HG02943 (cell line): ENCODE data around the gene AK8.

Experiments used
- ATAC-seq: cut with Tn5 transposase; IDR thresholded peaks from one replicate; pipeline ENCODE4 v1.9.1; 2021; ENCODE audit warnings: mild to moderate bottlenecking, low read depth, moderate library complexity; ENCODE audit not compliant: unreplicated experiment

AK8 gene

GRCh38 chr9:132892400-132892799 is 14.3 kb upstream of the AK8 start:
- no peak for ATAC-seq

GRCh38 chr9:132888151-132888550 is 10.1 kb upstream of the AK8 start:
- no peak for ATAC-seq

DNA sequence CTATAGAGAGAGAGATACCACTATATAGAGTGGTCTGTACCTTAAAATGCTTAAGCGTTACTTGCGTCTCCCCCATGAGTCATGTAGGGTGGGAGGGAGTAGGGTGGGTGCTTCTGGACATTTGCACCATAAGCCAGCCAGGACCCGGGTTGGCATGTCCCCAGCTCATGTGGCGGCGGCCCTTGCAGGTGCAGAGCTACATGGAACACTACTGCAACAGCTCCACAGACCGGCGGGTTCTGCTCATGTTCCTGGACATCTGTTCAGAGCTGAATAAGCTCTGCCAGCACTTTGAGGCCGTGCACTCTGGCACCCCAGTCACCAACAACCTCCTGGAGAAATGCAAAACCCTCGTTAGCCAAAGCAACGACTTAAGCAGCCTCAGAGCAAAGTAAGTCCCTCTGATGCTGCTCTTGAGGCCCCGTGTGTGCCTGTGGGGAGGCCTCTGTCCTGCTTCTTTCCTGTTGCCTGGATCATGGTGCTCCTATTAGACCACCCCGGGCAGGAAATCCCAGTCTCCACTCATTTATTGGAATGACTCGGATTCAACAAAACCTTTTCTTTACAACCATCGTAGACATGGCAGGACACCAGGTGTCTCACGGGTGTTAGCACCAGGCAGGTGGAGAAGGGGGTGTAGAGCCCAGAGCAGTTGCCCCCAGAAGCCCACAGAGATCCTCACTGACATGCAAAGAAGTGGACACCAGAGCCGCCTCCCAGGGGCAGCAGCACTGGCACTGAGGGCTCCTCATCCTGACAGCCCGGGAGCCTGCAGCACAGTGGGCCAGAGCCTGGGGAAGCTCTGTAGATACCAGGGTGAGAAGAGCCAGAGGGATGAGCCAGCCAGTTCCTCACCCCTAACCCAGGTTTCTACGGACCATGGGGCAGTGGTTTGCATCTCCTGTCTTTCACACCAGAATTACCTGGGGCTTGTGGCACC is 9.4 kb upstream of the AK8 start:
- ATAC-seq: no peak

DNA sequence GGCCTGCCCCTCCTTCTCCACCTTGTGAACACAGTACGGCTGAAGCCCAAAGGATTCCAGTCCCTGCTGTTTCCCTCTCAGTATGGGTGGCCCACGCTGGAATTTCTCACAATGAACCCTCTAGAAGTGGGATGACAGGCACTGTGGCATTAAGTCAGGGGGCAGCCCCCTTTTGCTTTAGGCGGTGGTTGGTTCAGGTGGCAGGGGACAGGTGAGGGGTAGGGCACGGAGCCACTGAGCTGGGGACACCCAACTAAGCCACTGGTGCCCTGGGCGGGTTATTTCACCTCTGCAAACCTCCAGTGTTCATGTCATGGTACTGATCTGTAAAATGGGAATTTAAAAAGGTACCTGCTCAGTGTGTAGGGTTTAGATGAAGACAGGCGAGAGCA is 8.2 kb upstream of the AK8 start:
- no peak for ATAC-seq

- no peak for ATAC-seq
Observed at GRCh38 chr9:132885720-132886333, 7.7 kb upstream of the AK8 start.

- no peak for ATAC-seq
Observed at GRCh38 chr9:132883349-132884294, 5.5 kb upstream of the AK8 start.

GRCh38 chr9:132882616-132883015 is 4.5 kb upstream of the AK8 start:
- no peak for ATAC-seq

DNA sequence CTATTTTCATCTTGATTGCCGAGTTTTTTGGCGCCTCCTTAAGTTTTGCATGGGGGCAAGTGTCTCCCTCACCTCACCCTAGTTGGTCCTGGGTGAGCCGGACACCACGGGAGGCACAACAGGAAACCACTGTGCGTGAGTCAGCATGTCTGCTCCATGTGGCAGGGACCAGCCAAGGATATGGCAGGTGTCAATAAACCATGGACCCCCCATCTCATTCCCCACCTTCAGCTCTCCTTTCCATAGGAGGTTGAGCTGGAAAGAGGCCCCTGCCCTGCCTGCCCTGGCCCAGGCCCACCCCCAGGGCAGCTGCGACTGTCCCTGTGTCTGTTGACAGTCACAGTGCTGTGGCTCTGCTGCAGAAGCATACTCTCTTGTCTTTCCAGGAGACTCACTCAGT is 3.7 kb upstream of the AK8 start:
- ATAC-seq: no peak

- no peak for ATAC-seq
Observed at GRCh38 chr9:132880324-132880661, 2.2 kb upstream of the AK8 start.

GRCh38 chr9:132879457-132880323 is 1.6 kb upstream of the AK8 start:
- no peak for ATAC-seq

DNA sequence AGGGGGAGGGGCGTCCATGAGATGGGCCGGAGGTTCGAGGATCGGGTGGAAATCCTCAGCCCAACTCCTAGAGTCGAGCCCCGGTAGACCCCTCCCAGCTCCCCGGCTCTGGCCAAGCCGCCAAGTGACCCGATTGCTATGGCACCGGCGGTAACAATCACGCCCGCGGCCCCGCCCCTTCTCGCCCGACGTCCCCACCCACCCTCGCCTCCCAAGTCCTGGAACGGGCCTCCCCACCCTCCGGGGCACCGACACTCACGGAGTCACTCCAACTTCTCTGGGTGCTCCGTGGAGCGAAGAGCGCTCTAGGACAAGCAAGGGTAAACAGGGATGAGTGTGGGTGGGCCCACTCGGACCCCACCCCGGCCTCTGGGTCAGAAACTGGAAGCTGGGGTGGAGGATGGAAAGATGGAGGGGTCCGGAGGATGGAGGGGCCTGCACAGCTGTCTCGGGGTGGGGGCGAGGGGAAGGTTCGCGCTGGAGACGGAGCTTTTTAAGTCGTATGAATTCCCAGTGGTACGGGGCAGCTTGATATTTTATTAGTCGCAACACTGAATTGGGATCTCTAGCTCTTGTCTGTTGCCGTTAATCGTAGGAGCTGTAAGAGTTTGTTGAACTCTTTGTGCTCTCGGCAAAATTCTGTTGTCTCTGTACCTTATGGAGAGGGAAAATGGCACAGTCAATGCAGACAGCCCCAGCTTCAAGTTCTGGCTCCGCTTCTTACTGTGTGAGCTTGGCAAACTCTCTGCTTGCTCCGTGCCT is 792 bp upstream of the AK8 start, which contains the start of gene SPACA9:
Gene SPACA9, plus strand, starts transcription at position 204 of the 762 bp plus-strand sequence. CDS start 5,050 bp downstream, outside the sequence.
- ATAC-seq: no peak

- no peak for ATAC-seq
Observed at GRCh38 chr9:132877458-132877823, 643 bp downstream of the AK8 start.

DNA sequence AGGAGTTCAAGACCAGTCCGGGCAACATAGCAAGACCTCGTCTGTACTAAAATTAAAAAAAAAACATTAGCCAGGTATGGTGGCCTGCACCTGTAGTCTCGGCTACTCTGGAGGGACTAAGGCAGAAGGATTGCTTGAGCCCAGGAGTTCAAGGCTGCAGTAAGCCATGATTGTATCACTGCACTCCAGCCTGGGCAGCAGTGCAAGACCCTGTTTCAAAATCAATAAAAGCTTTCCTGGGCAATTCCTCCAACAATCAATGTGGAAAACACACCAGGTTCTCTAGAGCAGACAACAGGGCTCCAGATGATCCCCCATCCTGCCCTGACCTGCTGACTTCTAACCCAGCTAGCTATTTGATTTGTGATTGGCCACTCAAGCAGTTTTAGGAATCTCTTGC is 1.2 kb downstream of the AK8 start:
- no peak for ATAC-seq

DNA sequence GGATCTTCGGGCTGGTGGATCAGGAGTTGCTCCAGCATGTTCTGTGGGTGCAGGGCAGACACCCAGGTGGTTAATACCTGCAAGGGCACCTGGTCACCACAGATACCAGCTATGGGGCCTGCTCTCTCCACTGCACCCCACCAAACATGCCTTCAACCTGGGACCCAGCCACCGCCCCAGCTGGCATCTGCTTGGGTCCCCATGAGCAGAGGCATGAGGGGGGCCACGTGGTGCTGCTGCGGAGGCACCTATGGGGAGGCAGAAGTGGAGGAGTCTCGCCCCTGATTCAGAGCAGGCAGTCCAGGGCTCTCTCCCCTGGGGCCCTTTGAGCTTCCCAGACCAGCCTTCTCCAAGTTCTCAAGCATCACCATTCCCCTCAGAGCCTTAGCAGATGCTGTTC is 2.9 kb downstream of the AK8 start:
- no peak for ATAC-seq

- no peak for ATAC-seq
Observed at GRCh38 chr9:132873403-132873802, 4.7 kb downstream of the AK8 start.

GRCh38 chr9:132869266-132869665 is 8.8 kb downstream of the AK8 start:
- no peak for ATAC-seq

DNA sequence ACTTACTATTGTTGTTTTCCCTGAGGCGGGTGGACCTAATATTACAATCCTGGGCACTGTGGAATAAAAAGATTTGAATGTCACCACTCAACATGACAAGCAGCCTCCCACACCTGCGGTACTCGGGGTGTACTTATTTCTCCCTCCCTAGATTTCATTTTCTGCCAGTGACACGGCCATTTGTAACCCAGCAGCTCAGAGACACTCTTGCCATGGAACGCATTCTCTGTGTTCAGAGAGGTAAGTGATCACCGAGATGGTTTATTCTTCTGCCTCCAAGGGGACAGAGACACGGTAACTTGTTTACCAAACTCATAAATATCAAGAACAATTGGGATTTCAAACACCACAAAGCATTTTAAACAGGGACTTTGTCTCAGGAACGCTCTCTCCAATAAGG is 11.2 kb downstream of the AK8 start:
- ATAC-seq: no peak

DNA sequence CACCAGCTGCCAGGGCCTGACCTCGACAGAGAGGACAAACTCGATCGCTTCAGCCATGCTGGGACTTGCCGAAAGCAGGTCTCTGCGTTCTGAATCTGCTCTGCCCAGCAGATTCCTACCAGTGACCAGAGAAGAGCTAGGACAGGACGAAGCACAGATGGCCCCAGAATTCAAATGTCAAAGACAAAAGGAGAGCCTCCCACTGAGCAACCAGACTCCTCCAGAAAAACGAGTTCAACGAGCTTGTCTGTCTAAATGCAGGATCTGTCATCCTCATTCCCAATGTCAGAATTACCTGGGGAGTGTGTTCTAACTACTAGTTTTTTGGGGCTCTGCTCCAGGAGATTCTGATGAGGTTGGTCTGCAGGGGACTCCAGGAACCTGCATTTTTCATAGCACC is 13.4 kb downstream of the AK8 start:
- no peak for ATAC-seq

GRCh38 chr9:132864277-132864676 is 13.8 kb downstream of the AK8 start:
- ATAC-seq: no peak
